B cell (primary cell): Measurements from ENCODE around the gene EIPR1. TPM values are rescaled to one million over a fixed set of nuclear protein-coding genes. Genes with fewer than 3 reads are reported as not detected.

ENCODE experiments used
- ATAC-seq: fragments of 200-7000 bp; cut with Tn5 transposase; one replicate; pipeline ENCODE4 v1.10.0; 2021; ENCODE audit warnings: low read depth, mild to moderate bottlenecking, moderate number of reproducible peaks, moderate library complexity
- CTCF ChIA-PET: fragments of 350-600 bp; sonication (Branson Sonifier 250); formaldehyde crosslinking; loops from one replicate; lab custom pipeline; 2021; ENCODE audit warnings: antibody characterized with exemption, inconsistent platforms; lab: Charles Lee
- POLR2A ChIA-PET: fragments of 350-600 bp; sonication (Branson Sonifier 250); formaldehyde crosslinking; loops from one replicate; lab custom pipeline; 2021; ENCODE audit warnings: antibody characterized with exemption; lab: Charles Lee
- DNase-seq: peaks from one replicate; pipeline ENCODE4 v3.0.0; 2013
- H2AFZ ChIP-seq: 2 replicates; pipeline ENCODE4 v1.6.1; 2012; ENCODE audit warnings: mild to moderate bottlenecking, low read depth, low read length; ENCODE audit not compliant: insufficient read depth, poor library complexity, severe bottlenecking
- H3K27ac ChIP-seq, 2 donors: 1 replicate in 1 of 2; 2 replicates in 1 of 2; pipeline ENCODE4 v1.5.1; 2012 to 2013; ENCODE audit warnings: low read length in 2 of 2, mild to moderate bottlenecking in 2 of 2, moderate library complexity in 1 of 2
- H3K27me3 ChIP-seq, 4 experiments: fragments of 200-600 bp in 1 of 4; sonication (generic) in 1 of 4; replicated peaks in 1 of 4; 1 replicate in 2 of 4; 2 replicates in 2 of 4; pipeline versions ENCODE4 v1.6.1 to v1.7.0; 2013 to 2016; ENCODE audit warnings: low read length in 3 of 4, mild to moderate bottlenecking in 2 of 4, mixed read lengths in 1 of 4, moderate library complexity in 1 of 4; ENCODE audit not compliant: insufficient read depth in 4 of 4, control insufficient read depth in 3 of 4; ENCODE audit errors: control extremely low read depth in 1 of 4
- H3K36me3 ChIP-seq, 2 experiments: replicated peaks in 1 of 2; 1 replicate in 1 of 2; 2 replicates in 1 of 2; pipeline versions ENCODE4 v1.6.1 to v1.7.1; 2013; ENCODE audit warnings: low read length in 1 of 2; ENCODE audit not compliant: insufficient read depth in 2 of 2, control insufficient read depth in 1 of 2; ENCODE audit errors: control extremely low read depth in 1 of 2, extremely low read depth in 1 of 2
- H3K4me1 ChIP-seq, 2 donors: fragments of 200-600 bp in 1 of 2; sonication (generic) in 1 of 2; 1 replicate in 1 of 2; 2 replicates in 1 of 2; pipeline versions ENCODE4 v1.5.1 to v1.6.1; 2013 to 2017; ENCODE audit warnings: low read length in 2 of 2; ENCODE audit not compliant: control insufficient read depth in 2 of 2, insufficient read depth in 2 of 2
- H3K4me2 ChIP-seq: replicated peaks from 2 replicates; pipeline ENCODE3; 2012; ENCODE audit warnings: mild to moderate bottlenecking, low read depth, low read length; ENCODE audit not compliant: poor library complexity, severe bottlenecking
- H3K4me3 ChIP-seq, 5 experiments: fragments of 200-600 bp in 1 of 5; sonication (generic) in 1 of 5; 1 replicate in 3 of 5; 2 replicates in 2 of 5; pipeline versions ENCODE4 v1.5.1 to v1.7.0; 2011 to 2016; ENCODE audit warnings: low read length in 4 of 5, mild to moderate bottlenecking in 4 of 5, low read depth in 2 of 5, control low read depth in 1 of 5, moderate library complexity in 1 of 5; ENCODE audit not compliant: insufficient read depth in 1 of 5; ENCODE audit errors: control extremely low read depth in 1 of 5, extremely low read depth in 1 of 5
- H3K79me2 ChIP-seq: fragments of 200-600 bp; sonication (generic); one replicate; pipeline ENCODE4 v1.6.0; 2016; ENCODE audit warnings: low read length; ENCODE audit not compliant: control insufficient read depth, insufficient read depth
- H3K9ac ChIP-seq: fragments of 200-600 bp; sonication (generic); 2 replicates; pipeline ENCODE4 v1.6.1; 2017; ENCODE audit warnings: mild to moderate bottlenecking, low read length, moderate library complexity
- H3K9me3 ChIP-seq, 3 donors: one replicate each; pipeline versions ENCODE4 v1.6.1 to v1.7.1; 2013; ENCODE audit warnings: low read length in 2 of 3; ENCODE audit not compliant: control insufficient read depth in 2 of 3, insufficient read depth in 1 of 3; ENCODE audit errors: control extremely low read depth in 1 of 3
- H4K20me1 ChIP-seq: 2 replicates; pipeline ENCODE4 v1.6.0; 2012; ENCODE audit warnings: mild to moderate bottlenecking, low read length; ENCODE audit not compliant: insufficient read depth, control insufficient read depth, poor library complexity, severe bottlenecking
- H3K27ac Mint-ChIP-seq: one replicate; pipeline ENCODE4 v1.8.0; 2021; ENCODE audit warnings: mixed read lengths
- H3K27me3 Mint-ChIP-seq: one replicate; pipeline ENCODE4 v1.8.0; 2021; ENCODE audit warnings: mixed read lengths
- H3K4me1 Mint-ChIP-seq: one replicate; pipeline ENCODE4 v1.8.0; 2021; ENCODE audit warnings: mixed read lengths
- H3K4me3 Mint-ChIP-seq: one replicate; pipeline ENCODE4 v1.8.0; 2021; ENCODE audit warnings: mixed read lengths
- H3K9me3 Mint-ChIP-seq: one replicate; pipeline ENCODE4 v1.8.0; 2022; ENCODE audit warnings: mixed read lengths; ENCODE audit not compliant: insufficient read depth
- EZH2 ChIP-seq: IDR thresholded peaks from 2 replicates; pipeline ENCODE4 v1.6.1; 2012; ENCODE audit warnings: borderline replicate concordance, low read depth, mild to moderate bottlenecking, moderate library complexity, low read length; ENCODE audit not compliant: insufficient read depth, poor library complexity, severe bottlenecking
- WGBS: methylation state at CpG from one replicate; pipeline ENCODE4 v1.1.5; 2013; ENCODE audit warnings: missing lambda C conversion rate; ENCODE audit not compliant: insufficient coverage; 5-methylcytosine and 5-hydroxymethylcytosine counted together
- intact Hi-C: fragments of 100-400 bp; cut with micrococcal nuclease; formaldehyde crosslinking; loops from one replicate; pipeline ENCODE4 v1.10.0; 2022
- polyA plus RNA-seq: library from polyadenylated mRNA; depleted of rRNA; stranded (reverse); fragments of >200 nt; gene quantifications from 2 replicates; pipeline ENCODE4 v1.2.3, GENCODE V29; 2012
- total RNA-seq, 2 donors: library from RNA; stranded (reverse); fragments of 120-200 nt in 1 of 2; gene quantifications; 1 replicate in 1 of 2; 2 replicates in 1 of 2; pipeline versions ENCODE4 v1.2.3 to v1.2.4, GENCODE V29; 2013 to 2022
- TF ChIP-seq, protein P1 (sequence below): fragments of 200-600 bp; IDR thresholded peaks from one replicate; pipeline ENCODE4 v1.8.0; 2022; ENCODE audit warnings: antibody characterized with exemption, mild to moderate bottlenecking

The EIPR1 gene
- total and polyA plus RNA-seq, 2 donors (not counting 1 experiment from before 2014, with no cell fraction given), result 31.8 to 37.0 TPM

DNA sequence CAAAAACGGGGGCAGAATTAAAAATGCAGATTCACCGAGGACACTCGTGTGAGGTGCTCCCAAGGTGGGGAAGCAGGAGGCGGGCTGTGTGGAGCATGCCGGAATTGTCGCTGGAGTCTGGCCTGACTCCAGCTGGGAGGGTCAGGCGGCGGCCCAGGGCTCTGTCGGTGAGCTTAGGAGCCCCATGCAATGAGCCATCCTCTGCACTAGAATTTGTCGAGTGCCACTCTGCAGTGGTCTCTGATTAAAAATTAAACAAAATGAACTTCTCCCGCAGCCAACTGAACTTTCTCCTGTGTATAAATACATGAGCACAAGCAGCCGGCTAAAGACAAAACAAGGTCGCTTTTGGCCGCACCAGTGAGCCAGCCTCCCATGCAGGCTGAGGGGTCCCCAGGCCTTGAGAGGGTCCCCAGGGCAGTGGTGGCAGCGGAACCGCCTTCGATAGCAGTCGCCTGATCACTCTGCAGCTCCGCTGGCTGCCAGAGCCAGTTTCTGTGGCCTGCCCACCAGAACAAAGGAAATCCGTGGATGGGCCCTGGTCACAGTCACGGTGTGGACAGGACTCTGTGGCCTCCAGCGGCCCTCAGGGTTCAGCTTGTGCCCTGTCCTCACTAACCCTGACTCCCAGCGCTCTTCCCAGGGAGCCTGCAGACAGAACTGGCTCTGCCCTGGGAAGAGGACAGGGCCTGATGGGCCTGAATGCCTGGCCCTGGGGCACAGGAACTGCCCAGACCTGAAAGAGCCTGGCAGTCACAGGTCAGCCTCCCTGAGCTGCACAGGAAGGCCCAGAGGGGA lies 201.3 kb downstream of the EIPR1 start:
- 98% methylated on average over 23 of the region's 23 CpGs for WGBS

DNA sequence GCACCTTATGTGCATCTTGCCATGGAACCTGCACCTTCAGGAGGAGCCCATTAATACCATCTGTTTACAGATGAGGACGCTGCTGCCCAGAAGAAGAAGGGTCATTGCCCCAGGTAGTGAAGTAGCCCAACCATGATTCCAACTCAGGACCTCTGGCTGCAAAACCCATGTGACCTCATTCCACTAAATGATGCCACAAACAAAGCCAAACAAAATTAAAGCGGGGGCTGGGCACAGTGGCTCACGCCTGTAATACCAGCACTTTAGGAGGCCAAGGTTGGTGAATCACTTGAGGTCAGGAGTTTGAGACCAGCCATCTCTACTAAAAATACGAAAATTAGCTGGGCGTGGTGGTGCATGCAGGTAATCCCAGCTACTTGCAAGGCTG lies 202.1 kb downstream of the EIPR1 start:
- Mint-ChIP-seq H3K4me3 (no peak overlapping the region), H3K27me3 (no peaks in the 10 kb centered on the region), H3K4me1 (no peaks in the 10 kb centered on the region), H3K27ac (no peak overlapping the region), H3K9me3 (no peaks in the 10 kb centered on the region)
- Histone ChIP-seq H3K4me1 (no peaks in the 10 kb centered on the region), H4K20me1 (no peaks in the 10 kb centered on the region), H3K4me3 (no peak overlapping the region), H3K27me3 (no peaks in the 10 kb centered on the region), H3K9me3 (peaks cover 0 to 4% (median 0%) of the 10 kb centered on the region in 3 donors), H3K36me3 (peaks cover 0 to 12% of the 10 kb centered on the region in 2 experiments), H3K4me2 (no peak overlapping the region), H2AFZ (no peak overlapping the region), H3K27ac (no peak overlapping the region), H3K9ac (no peak overlapping the region), H3K79me2 (peaks cover 4% of the 10 kb centered on the region)
- ChIA-PET CTCF (no interaction called here), POLR2A (no interaction called here)
- no peak for ATAC-seq
- DNase-seq, result no peak
- TF ChIP-seq, protein P1, sequence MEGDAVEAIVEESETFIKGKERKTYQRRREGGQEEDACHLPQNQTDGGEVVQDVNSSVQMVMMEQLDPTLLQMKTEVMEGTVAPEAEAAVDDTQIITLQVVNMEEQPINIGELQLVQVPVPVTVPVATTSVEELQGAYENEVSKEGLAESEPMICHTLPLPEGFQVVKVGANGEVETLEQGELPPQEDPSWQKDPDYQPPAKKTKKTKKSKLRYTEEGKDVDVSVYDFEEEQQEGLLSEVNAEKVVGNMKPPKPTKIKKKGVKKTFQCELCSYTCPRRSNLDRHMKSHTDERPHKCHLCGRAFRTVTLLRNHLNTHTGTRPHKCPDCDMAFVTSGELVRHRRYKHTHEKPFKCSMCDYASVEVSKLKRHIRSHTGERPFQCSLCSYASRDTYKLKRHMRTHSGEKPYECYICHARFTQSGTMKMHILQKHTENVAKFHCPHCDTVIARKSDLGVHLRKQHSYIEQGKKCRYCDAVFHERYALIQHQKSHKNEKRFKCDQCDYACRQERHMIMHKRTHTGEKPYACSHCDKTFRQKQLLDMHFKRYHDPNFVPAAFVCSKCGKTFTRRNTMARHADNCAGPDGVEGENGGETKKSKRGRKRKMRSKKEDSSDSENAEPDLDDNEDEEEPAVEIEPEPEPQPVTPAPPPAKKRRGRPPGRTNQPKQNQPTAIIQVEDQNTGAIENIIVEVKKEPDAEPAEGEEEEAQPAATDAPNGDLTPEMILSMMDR, result no peak
- TF ChIP-seq EZH2, result no peak
- WGBS, result 95% methylated on average over 3 of the region's 5 CpGs
- intact Hi-C loops, result loop anchor here (10.0 kb wide), 1 partner anchor 129 kb away; no protein-coding TSS in a partner anchor

More for the DNA sequence above, 201.3 kb downstream of the EIPR1 start:
- ChIA-PET CTCF (no interaction called here), POLR2A (no interaction called here)
- H3K79me2 ChIP-seq, result peaks cover 8% of the 10 kb centered on the region
- no peaks in the 10 kb centered on the region for H3K27me3 ChIP-seq
- no peaks in the 10 kb centered on the region for H3K4me1 ChIP-seq
- Mint-ChIP-seq H3K9me3 (no peaks in the 10 kb centered on the region), H3K4me3 (no peak overlapping the region), H3K27ac (no peak overlapping the region), H3K27me3 (no peaks in the 10 kb centered on the region), H3K4me1 (no peaks in the 10 kb centered on the region)
- no peak overlapping the region for H3K27ac ChIP-seq
- no peaks in the 10 kb centered on the region for H4K20me1 ChIP-seq
- peaks cover 0 to 11% (median 0%) of the 10 kb centered on the region in 3 donors for H3K9me3 ChIP-seq
- TF ChIP-seq EZH2, result no peak
- TF ChIP-seq, protein P1, result no peak
- intact Hi-C loops, result loop anchor here (10.0 kb wide), 1 partner anchor 129 kb away; no protein-coding TSS in a partner anchor
- no peak overlapping the region for H3K4me2 ChIP-seq
- no peak for DNase-seq
- no peak for ATAC-seq
- no peak overlapping the region for H3K9ac ChIP-seq
- no peak overlapping the region for H3K4me3 ChIP-seq
- peaks cover 0 to 12% of the 10 kb centered on the region in 2 experiments for H3K36me3 ChIP-seq
- H2AFZ ChIP-seq, result no peak overlapping the region
